Lung (tissue), 12 donors: ENCODE results near the gene GMIP. TPM values are rescaled to one million over a fixed set of nuclear protein-coding genes. Genes with fewer than 3 reads are reported as not detected.

Experiments
- ATAC-seq: fragments of 200-7000 bp; cut with Tn5 transposase; one replicate; pipeline ENCODE4 v1.9.1; 2020; ENCODE audit warnings: moderate number of reproducible peaks; ENCODE audit not compliant: insufficient read depth, low FRiP score
- DNase-seq, 3 donors: peaks; one replicate each; pipeline ENCODE4 v3.0.0-alpha.2; 2013 to 2017
- H3K27ac ChIP-seq, 2 donors: one replicate each; pipeline ENCODE4 v1.5.1; 2013; ENCODE audit warnings: mild to moderate bottlenecking in 2 of 2, moderate library complexity in 2 of 2, control low read depth in 1 of 2, inconsistent platforms in 1 of 2, low read depth in 1 of 2, low read length in 1 of 2
- H3K27me3 ChIP-seq, 3 donors: one replicate each; pipeline ENCODE4 v1.5.1; 2013; ENCODE audit warnings: low read length in 2 of 3; ENCODE audit not compliant: control insufficient read depth in 3 of 3, insufficient read depth in 3 of 3
- H3K36me3 ChIP-seq, 4 donors: one replicate each; pipeline ENCODE4 v1.5.1; 2013; ENCODE audit warnings: low read length in 4 of 4, mild to moderate bottlenecking in 1 of 4, moderate library complexity in 1 of 4; ENCODE audit not compliant: control insufficient read depth in 4 of 4, insufficient read depth in 4 of 4
- H3K4me1 ChIP-seq, 5 donors: one replicate each; pipeline ENCODE4 v1.5.1; 2013; ENCODE audit warnings: low read length in 5 of 5, mild to moderate bottlenecking in 2 of 5, moderate library complexity in 1 of 5; ENCODE audit not compliant: control insufficient read depth in 5 of 5, insufficient read depth in 5 of 5
- H3K4me3 ChIP-seq: one replicate; pipeline ENCODE4 v1.5.1; 2013; ENCODE audit warnings: mild to moderate bottlenecking, control low read depth, moderate library complexity
- H3K9ac ChIP-seq, 2 donors: one replicate each; pipeline ENCODE4 v1.5.1; 2013; ENCODE audit warnings: low read length in 2 of 2, control low read depth in 1 of 2; ENCODE audit not compliant: insufficient read depth in 1 of 2
- H3K9me3 ChIP-seq, 4 donors: one replicate each; pipeline ENCODE4 v1.5.1; 2013; ENCODE audit warnings: low read length in 3 of 4, mild to moderate bottlenecking in 1 of 4, moderate library complexity in 1 of 4; ENCODE audit not compliant: control insufficient read depth in 4 of 4, insufficient read depth in 3 of 4
- CTCF ChIP-seq: IDR thresholded peaks from 2 replicates; pipeline ENCODE4 v1.5.1; 2012; ENCODE audit warnings: mild to moderate bottlenecking; ENCODE audit errors: control extremely low read depth, extremely low read depth
- WGBS, 2 donors: extraction: QIAGEN DNeasy Blood & Tissue Kit; methylation state at CpG; one replicate each; pipeline ENCODE4 v1.1.7; 2013; 5-methylcytosine and 5-hydroxymethylcytosine counted together
- polyA plus RNA-seq, 2 donors: library from polyadenylated mRNA; stranded (reverse); fragments of 200-250 nt; gene quantifications; one replicate each; pipeline ENCODE4 v1.2.1, GENCODE V29; 2013
- total RNA-seq, 2 donors: library from RNA; depleted of rRNA in 1 of 2; stranded (reverse); fragments of >200 nt in 1 of 2; gene quantifications; one replicate each; pipeline ENCODE4 v1.2.1, GENCODE V29; 2014 to 2021
- donor health status: control.
- donor health status: control.
- donor health status: Bipolar disorder and iron deficiency.
- donor health status: healthy.
- donor health status: DM: yes; HTN: yes; CAD: no.

GMIP gene
- total and polyA plus RNA-seq, 4 donors, result 13.1 to 54.1 (median 31.6) TPM

- H3K9ac ChIP-seq, result no peak overlapping the region
- no peak for ATAC-seq
- no peaks in the 10 kb centered on the region for H3K4me1 ChIP-seq
- no peak for DNase-seq
- no peaks in the 10 kb centered on the region for H3K27me3 ChIP-seq
- no peaks in the 10 kb centered on the region for H3K36me3 ChIP-seq
- H3K4me3 ChIP-seq, result no peak overlapping the region
- 91 to 95% methylated on average over 6 of the region's 6 CpGs for WGBS, 2 donors
- H3K27ac ChIP-seq, result no peak overlapping the region
- TF ChIP-seq CTCF, result no peak
- no peaks in the 10 kb centered on the region for H3K9me3 ChIP-seq
Measured at GRCh38 chr19:19584356-19584755, 59.1 kb downstream of the GMIP start.

GRCh38 chr19:19582471-19582870, 61.0 kb downstream of the GMIP start:
- Histone ChIP-seq H3K27ac (no peak overlapping the region), H3K4me3 (no peak overlapping the region), H3K27me3 (no peaks in the 10 kb centered on the region), H3K4me1 (no peaks in the 10 kb centered on the region), H3K9me3 (peaks cover 0 to 2% (median 0%) of the 10 kb centered on the region in 4 donors), H3K36me3 (no peaks in the 10 kb centered on the region), H3K9ac (no peak overlapping the region)
- DNase-seq (no peak), ATAC-seq (no peak)
- 88 to 94% methylated on average over 6 of the region's 6 CpGs for WGBS, 2 donors
- TF ChIP-seq CTCF, result no peak

- Histone ChIP-seq H3K4me3 (no peak overlapping the region), H3K9ac (no peak overlapping the region), H3K27ac (no peak overlapping the region), H3K9me3 (peaks cover 0 to 2% (median 0%) of the 10 kb centered on the region in 4 donors), H3K36me3 (no peaks in the 10 kb centered on the region), H3K27me3 (no peaks in the 10 kb centered on the region), H3K4me1 (no peaks in the 10 kb centered on the region)
- TF ChIP-seq CTCF, result no peak
- ATAC-seq (no peak), DNase-seq (no peak)
- WGBS, 2 donors, result 93 to 97% methylated on average over 13 of the region's 13 CpGs
Measured at GRCh38 chr19:19581391-19581790, 62.1 kb downstream of the GMIP start.

GRCh38 chr19:19580418-19580817, 63.0 kb downstream of the GMIP start:
- H3K4me3 ChIP-seq, result no peak overlapping the region
- TF ChIP-seq CTCF, result no peak
- H3K27me3 ChIP-seq, result no peaks in the 10 kb centered on the region
- DNase-seq (no peak), ATAC-seq (no peak)
- H3K27ac ChIP-seq, result no peak overlapping the region
- WGBS, 2 donors, result 90 to 100% methylated on average over 4 of the region's 4 CpGs
- peaks cover 0 to 2% (median 0%) of the 10 kb centered on the region in 4 donors for H3K9me3 ChIP-seq
- no peaks in the 10 kb centered on the region for H3K4me1 ChIP-seq
- no peak overlapping the region for H3K9ac ChIP-seq
- no peaks in the 10 kb centered on the region for H3K36me3 ChIP-seq
